ENCODE measurements around the gene IBA57. TPM values are rescaled to one million over a fixed set of nuclear protein-coding genes. Genes with fewer than 3 reads are reported as not detected.
A peak's percentile ranks its signal among the peaks of the same experiment; 100 is the strongest.

IBA57 gene
- total RNA-seq (10 to 100 TPM in 1 of 2 donors, 1 to 10 TPM in 1; 8.4 to 21.4 TPM), polyA plus RNA-seq (1 to 10 TPM; 2.8 to 5.4 TPM)
- long read RNA-seq, donor 1, full-length matches to known transcripts: 3 of 3 reads
- long read RNA-seq, donor 1, partial matches to known transcripts: 0 of 3 reads
- long read RNA-seq, donor 1, other reads (novel, unspliced or antisense): 0 of 3 reads
- long read RNA-seq, donor 2, full-length matches to known transcripts: 1 of 1 reads
- long read RNA-seq, donor 2, partial matches to known transcripts: 0 of 1 reads
- long read RNA-seq, donor 2, other reads (novel, unspliced or antisense): 0 of 1 reads
- long read RNA-seq, donor 3: 0 reads
- long read RNA-seq, donor 4, full-length matches to known transcripts: 1 of 1 reads
- long read RNA-seq, donor 4, partial matches to known transcripts: 0 of 1 reads
- long read RNA-seq, donor 4, other reads (novel, unspliced or antisense): 0 of 1 reads
- long read RNA-seq, donor 5, full-length matches to known transcripts: 2 of 18 reads
- long read RNA-seq, donor 5, partial matches to known transcripts: 16 of 18 reads
- long read RNA-seq, donor 5, other reads (novel, unspliced or antisense): 0 of 18 reads

DNA sequence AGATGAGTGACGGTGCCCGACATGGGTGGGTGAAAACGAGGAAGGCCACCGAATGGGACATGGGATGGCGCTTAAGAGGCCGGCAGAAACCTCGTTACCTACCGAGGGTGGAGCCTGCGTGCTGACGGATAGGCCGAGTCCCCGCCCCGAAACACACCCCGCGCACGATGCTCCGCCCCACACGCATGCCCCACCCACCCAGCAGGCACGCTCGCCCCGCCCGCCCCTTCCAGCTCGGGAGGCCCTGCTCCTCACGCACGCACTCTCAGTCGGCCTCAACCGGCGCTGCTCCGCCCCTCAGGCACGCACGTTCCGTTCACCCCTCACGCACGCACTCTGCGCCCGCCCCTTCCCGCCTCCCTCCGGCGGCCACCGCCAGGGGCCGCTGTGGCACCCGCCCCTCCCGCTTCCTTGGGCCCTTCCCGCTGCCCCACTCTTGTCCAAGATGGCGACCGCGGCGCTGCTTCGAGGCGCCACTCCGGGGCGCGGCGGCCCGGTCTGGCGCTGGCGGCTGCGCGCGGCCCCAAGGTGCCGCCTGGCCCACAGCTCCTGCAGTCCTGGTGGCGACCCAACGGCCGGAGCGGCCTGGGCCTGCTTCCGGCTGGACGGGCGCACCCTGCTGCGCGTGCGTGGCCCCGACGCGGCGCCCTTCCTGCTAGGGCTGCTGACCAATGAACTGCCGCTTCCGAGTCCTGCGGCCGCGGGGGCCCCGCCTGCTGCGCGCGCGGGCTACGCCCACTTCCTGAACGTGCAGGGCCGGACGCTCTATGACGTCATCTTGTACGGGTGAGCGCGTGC is at the start of gene IBA57:
Gene IBA57 (plus strand): TSS at position 433 of the 798 bp plus-strand sequence. CDS start 13 bp downstream, at position 446.
- peak; percentile 91 for ATAC-seq (ENCODE audit: insufficient read depth, low FRiP score)
- peaks cover 0 to 27% (median 12%) of the 10 kb centered on the region in 5 donors for H3K4me1 ChIP-seq (ENCODE audit: control insufficient read depth in 5 of 5, insufficient read depth in 5 of 5, low read length in 5 of 5)
- H3K36me3 ChIP-seq (ENCODE audit: control insufficient read depth in 4 of 4, insufficient read depth in 4 of 4, low read length in 4 of 4): peaks cover 0 to 5% (median 0%) of the 10 kb centered on the region in 4 donors
- TF ChIP-seq, protein P1, sequence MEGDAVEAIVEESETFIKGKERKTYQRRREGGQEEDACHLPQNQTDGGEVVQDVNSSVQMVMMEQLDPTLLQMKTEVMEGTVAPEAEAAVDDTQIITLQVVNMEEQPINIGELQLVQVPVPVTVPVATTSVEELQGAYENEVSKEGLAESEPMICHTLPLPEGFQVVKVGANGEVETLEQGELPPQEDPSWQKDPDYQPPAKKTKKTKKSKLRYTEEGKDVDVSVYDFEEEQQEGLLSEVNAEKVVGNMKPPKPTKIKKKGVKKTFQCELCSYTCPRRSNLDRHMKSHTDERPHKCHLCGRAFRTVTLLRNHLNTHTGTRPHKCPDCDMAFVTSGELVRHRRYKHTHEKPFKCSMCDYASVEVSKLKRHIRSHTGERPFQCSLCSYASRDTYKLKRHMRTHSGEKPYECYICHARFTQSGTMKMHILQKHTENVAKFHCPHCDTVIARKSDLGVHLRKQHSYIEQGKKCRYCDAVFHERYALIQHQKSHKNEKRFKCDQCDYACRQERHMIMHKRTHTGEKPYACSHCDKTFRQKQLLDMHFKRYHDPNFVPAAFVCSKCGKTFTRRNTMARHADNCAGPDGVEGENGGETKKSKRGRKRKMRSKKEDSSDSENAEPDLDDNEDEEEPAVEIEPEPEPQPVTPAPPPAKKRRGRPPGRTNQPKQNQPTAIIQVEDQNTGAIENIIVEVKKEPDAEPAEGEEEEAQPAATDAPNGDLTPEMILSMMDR (IDR thresholded peaks at IDR 0.05; ENCODE audit: control extremely low read depth, extremely low read depth): peak; percentile 80
- WGBS, 2 donors: 0% methylated on average over 54 to 93 of the region's 93 CpGs
- H3K4me3 ChIP-seq: peak within 1 kb of the TSS; percentile 66
- peak within 1 kb of the TSS; percentile 98 to 100 for H3K27ac ChIP-seq (ENCODE audit: low read depth in 1 of 2, low read length in 1 of 2)
- DNase-seq: peak; percentile 99 to 100 (median 99)
- H3K9ac ChIP-seq (ENCODE audit: insufficient read depth in 1 of 2, low read length in 2 of 2): peak within 1 kb of the TSS; percentile 92 to 94
- H3K9me3 ChIP-seq (ENCODE audit: control insufficient read depth in 4 of 4, insufficient read depth in 3 of 4, low read length in 3 of 4): no peaks in the 10 kb centered on the region
- H3K27me3 ChIP-seq (ENCODE audit: control insufficient read depth in 3 of 3, insufficient read depth in 3 of 3, low read length in 2 of 3): peaks cover 0 to 16% (median 9%) of the 10 kb centered on the region in 3 donors

DNA sequence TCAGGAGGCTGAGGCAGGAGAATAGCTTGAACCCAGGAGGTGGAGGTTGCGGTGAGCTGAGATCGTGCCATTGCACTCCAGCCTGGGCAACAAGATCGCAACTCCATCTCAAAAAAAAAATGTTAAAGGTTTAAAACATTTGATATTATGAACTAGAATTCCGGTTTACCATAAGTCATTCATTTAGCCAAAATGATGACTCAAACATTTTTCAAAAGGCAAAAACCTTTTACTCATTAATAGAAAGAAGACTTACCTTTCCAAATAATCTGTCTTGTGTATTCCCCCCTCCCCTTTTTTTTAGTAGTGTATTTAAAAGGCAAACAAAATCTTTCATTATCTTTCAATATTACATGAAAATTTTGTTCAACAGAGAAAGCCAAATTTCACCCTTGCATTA is 48.3 kb upstream of the IBA57 start:
- Histone ChIP-seq H3K9me3 (ENCODE audit: control insufficient read depth in 4 of 4, insufficient read depth in 3 of 4, low read length in 3 of 4) (no peaks in the 10 kb centered on the region), H3K27ac (ENCODE audit: low read depth in 1 of 2, low read length in 1 of 2) (no peak overlapping the region), H3K9ac (ENCODE audit: insufficient read depth in 1 of 2, low read length in 2 of 2) (no peak overlapping the region), H3K27me3 (ENCODE audit: control insufficient read depth in 3 of 3, insufficient read depth in 3 of 3, low read length in 2 of 3) (no peaks in the 10 kb centered on the region), H3K36me3 (ENCODE audit: control insufficient read depth in 4 of 4, insufficient read depth in 4 of 4, low read length in 4 of 4) (no peaks in the 10 kb centered on the region), H3K4me1 (ENCODE audit: control insufficient read depth in 5 of 5, insufficient read depth in 5 of 5, low read length in 5 of 5) (no peaks in the 10 kb centered on the region), H3K4me3 (no peak overlapping the region)
- TF ChIP-seq, protein P1 (IDR thresholded peaks at IDR 0.05; ENCODE audit: control extremely low read depth, extremely low read depth): no peak
- WGBS, 2 donors: 96 to 100% methylated on average over 4 of the region's 4 CpGs
- ATAC-seq (ENCODE audit: insufficient read depth, low FRiP score): no peak
- no peak for DNase-seq

DNA sequence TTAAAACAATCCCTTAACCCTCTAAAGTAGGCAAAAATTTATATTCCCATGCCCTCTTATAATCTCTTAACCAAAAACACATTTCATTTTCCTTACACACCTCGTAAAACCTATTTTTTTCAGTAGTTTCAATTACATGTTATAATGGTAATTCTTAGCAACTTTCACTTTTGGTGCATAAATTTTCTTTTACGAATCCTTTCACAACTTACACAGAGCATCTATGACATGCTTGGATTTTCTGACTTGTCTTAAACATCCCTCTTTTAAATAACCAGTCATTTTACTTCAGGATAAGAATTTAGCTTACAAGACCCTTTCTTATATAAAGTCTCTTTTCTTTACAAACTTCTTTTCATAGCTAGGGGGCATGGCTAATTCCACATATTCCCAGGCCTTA is 47.6 kb upstream of the IBA57 start:
- DNase-seq (no peak), ATAC-seq (ENCODE audit: insufficient read depth, low FRiP score) (no peak)
- no peak overlapping the region for H3K4me3 ChIP-seq
- no peaks in the 10 kb centered on the region for H3K36me3 ChIP-seq (ENCODE audit: control insufficient read depth in 4 of 4, insufficient read depth in 4 of 4, low read length in 4 of 4)
- H3K4me1 ChIP-seq (ENCODE audit: control insufficient read depth in 5 of 5, insufficient read depth in 5 of 5, low read length in 5 of 5): no peaks in the 10 kb centered on the region
- no peaks in the 10 kb centered on the region for H3K27me3 ChIP-seq (ENCODE audit: control insufficient read depth in 3 of 3, insufficient read depth in 3 of 3, low read length in 2 of 3)
- H3K27ac ChIP-seq (ENCODE audit: low read depth in 1 of 2, low read length in 1 of 2): no peak overlapping the region
- TF ChIP-seq, protein P1 (IDR thresholded peaks at IDR 0.05; ENCODE audit: control extremely low read depth, extremely low read depth): no peak
- H3K9ac ChIP-seq (ENCODE audit: insufficient read depth in 1 of 2, low read length in 2 of 2): no peak overlapping the region
- WGBS, 2 donors: 85 to 88% methylated on average over 2 of the region's 2 CpGs
- no peaks in the 10 kb centered on the region for H3K9me3 ChIP-seq (ENCODE audit: control insufficient read depth in 4 of 4, insufficient read depth in 3 of 4, low read length in 3 of 4)

All from lung (tissue), 16 donors.